ENCODE measurements around the gene ACOXL. TPM values are rescaled to one million over a fixed set of nuclear protein-coding genes. Genes with fewer than 3 reads are reported as not detected.
"Not testable (repeated sequence)": the region's sequence is repeated elsewhere in the genome, so short reads cannot be mapped to it uniquely, and the experiment has no call there.

ACOXL gene
- total and polyA plus RNA-seq, 9 of the 15 experiments (the other 6 are each of a cell fraction or from before 2014, with no cell fraction given), result 0.31 to 0.56 TPM; not detected in 7

- in situ Hi-C loops (cut with MboI); H3K4me3 ChIP-seq; BruUV-seq (replicated peaks); H3K36me3 ChIP-seq (ENCODE audit: control insufficient read depth, insufficient read depth, low read length); H3K79me2 ChIP-seq (ENCODE audit: control insufficient read depth, insufficient read depth, low read length); H4K20me1 ChIP-seq (replicated peaks; ENCODE audit: control insufficient read depth, insufficient read depth, low read length); intact Hi-C loops (cut with micrococcal nuclease); ATAC-seq; H3K9me1 ChIP-seq (ENCODE audit: control insufficient read depth, insufficient read depth, low read length); H3K9ac ChIP-seq (ENCODE audit: insufficient read depth in 1 of 2, low read depth in 2 of 2, low read length in 2 of 2); DNase-seq (ENCODE audit: extremely low read depth in 1 of 4, low spot score in 3 of 4); CTCF ChIA-PET (ENCODE audit: low intra/inter-chr PET ratio); H3K4me2 ChIP-seq (ENCODE audit: insufficient read depth, low read length); H3K27ac ChIP-seq (ENCODE audit: extremely low read depth, low read depth, low read length); H3K9me3 ChIP-seq (replicated peaks; ENCODE audit: control insufficient read depth, insufficient read depth, low read depth, low read length); FAIRE-seq; H2AFZ ChIP-seq (ENCODE audit: low read depth, low read length); H3K27me3 ChIP-seq (ENCODE audit: control insufficient read depth in 2 of 2, insufficient read depth in 2 of 2, low read length in 2 of 2): not testable (repeated sequence)
- POLR2A ChIA-PET, result interaction anchor here (1.1 to 1.2 kb wide), 3 partner anchors 9 to 12 kb away, joined by 4 to 5 read pairs (median 5); partner anchors contain the start of gene BUB1
- peaks cover 7 to 36% of the 10 kb centered on the region in 2 experiments; a peak in 4 of 5 replicates for H3K4me1 ChIP-seq (replicated peaks in 1 of 2; ENCODE audit: control insufficient read depth in 2 of 2, insufficient read depth in 2 of 2, low read length in 2 of 2)
- WGBS (ENCODE audit: insufficient coverage, low coverage, missing lambda C conversion rate), result 74% methylated on average over 9 of the region's 9 CpGs
Measured at GRCh38 chr2:110687775-110688484, 44.4 kb upstream of the ACOXL start.

- FAIRE-seq, result no peak
- intact Hi-C loops (cut with micrococcal nuclease) (no loop called here), in situ Hi-C loops (cut with MboI) (no loop called here)
- no peak for DNase-seq (ENCODE audit: extremely low read depth in 1 of 4, low spot score in 3 of 4)
- 0 out of 2 replicates have a peak, but pooled peaks have one; percentile 7 for TF ChIP-seq ZNF316 (IDR thresholded peaks at IDR 0.05)
- TF ChIP-seq NFE2 (IDR thresholded peaks at IDR 0.05; ENCODE audit: low read depth), result peak; percentile 16; the same call in 1 of the 2 replicates
- TF ChIP-seq SOX6 (IDR thresholded peaks at IDR 0.05), result peak; percentile 79
- TF ChIP-seq RBM34 (IDR thresholded peaks at IDR 0.05; ENCODE audit: borderline replicate concordance, insufficient read depth, low read length), result no peak
- TF ChIP-seq MAFG (tag; conservative IDR thresholded peaks at IDR 0.05), result 0 out of 2 replicates have a peak, but pooled peaks have one; percentile 15
- TF ChIP-seq ZNF436 (CRISPR knock-in tag; IDR thresholded peaks at IDR 0.05), result no peak
- TF ChIP-seq ZNF592 (IDR thresholded peaks at IDR 0.05), result 0 out of 2 replicates have a peak, but pooled peaks have one; percentile 19
- 0 out of 2 replicates have a peak, but pooled peaks have one; percentile 20 for TF ChIP-seq C11orf30 (IDR thresholded peaks at IDR 0.05; ENCODE audit: low read depth)
- Histone ChIP-seq H3K9ac (ENCODE audit: insufficient read depth in 1 of 2, low read depth in 2 of 2, low read length in 2 of 2) (no peak overlapping the region), H3K9me3 (replicated peaks; ENCODE audit: control insufficient read depth, insufficient read depth, low read depth, low read length) (peaks cover 2% of the 10 kb centered on the region; the same call in 1 of the 2 replicates), H2AFZ (ENCODE audit: low read depth, low read length) (peak overlapping the region; percentile 62), H3K27me3 (ENCODE audit: control insufficient read depth in 2 of 2, insufficient read depth in 2 of 2, low read length in 2 of 2) (no peaks in the 10 kb centered on the region), H3K27ac (ENCODE audit: extremely low read depth, low read depth, low read length) (no peak overlapping the region), H3K36me3 (ENCODE audit: control insufficient read depth, insufficient read depth, low read length) (no peaks in the 10 kb centered on the region; the same call in 2 of the 3 replicates), H3K9me1 (ENCODE audit: control insufficient read depth, insufficient read depth, low read length) (no peaks in the 10 kb centered on the region), H3K79me2 (ENCODE audit: control insufficient read depth, insufficient read depth, low read length) (no peaks in the 10 kb centered on the region), H3K4me2 (ENCODE audit: insufficient read depth, low read length) (no peak overlapping the region), H4K20me1 (replicated peaks; ENCODE audit: control insufficient read depth, insufficient read depth, low read length) (no peaks in the 10 kb centered on the region), H3K4me3 (no peak overlapping the region), H3K4me1 (replicated peaks in 1 of 2; ENCODE audit: control insufficient read depth in 2 of 2, insufficient read depth in 2 of 2, low read length in 2 of 2) (peaks cover 14 to 38% of the 10 kb centered on the region in 2 experiments; a peak in 4 of 5 replicates)
- 28% methylated on average over 5 of the region's 5 CpGs for WGBS (ENCODE audit: insufficient coverage, low coverage, missing lambda C conversion rate)
- ATAC-seq, result no peak
- ChIA-PET CTCF (ENCODE audit: low intra/inter-chr PET ratio) (no interaction called here), POLR2A (interaction anchor here (0.8 to 1.9 kb wide), 4 partner anchors 9 to 1455 kb away, joined by 3 to 14 read pairs (median 4); partner anchors contain the start of gene BUB1)
- BruUV-seq (replicated peaks), result no TSS peak
Measured at GRCh38 chr2:110688594-110689091, 43.7 kb upstream of the ACOXL start.

Measured in K562 (cell line).